Cerebellar cortex (tissue), 1 donor: Measurements from ENCODE around the gene C2CD2.

Source experiments
- DNase-seq: peaks from one replicate; pipeline ENCODE4 v3.0.0-alpha.2; 2015; ENCODE audit warnings: low spot score

Gene C2CD2

GRCh38 chr21:41867313-41867712, 86.5 kb downstream of the C2CD2 start:
- DNase-seq = no peak

DNA sequence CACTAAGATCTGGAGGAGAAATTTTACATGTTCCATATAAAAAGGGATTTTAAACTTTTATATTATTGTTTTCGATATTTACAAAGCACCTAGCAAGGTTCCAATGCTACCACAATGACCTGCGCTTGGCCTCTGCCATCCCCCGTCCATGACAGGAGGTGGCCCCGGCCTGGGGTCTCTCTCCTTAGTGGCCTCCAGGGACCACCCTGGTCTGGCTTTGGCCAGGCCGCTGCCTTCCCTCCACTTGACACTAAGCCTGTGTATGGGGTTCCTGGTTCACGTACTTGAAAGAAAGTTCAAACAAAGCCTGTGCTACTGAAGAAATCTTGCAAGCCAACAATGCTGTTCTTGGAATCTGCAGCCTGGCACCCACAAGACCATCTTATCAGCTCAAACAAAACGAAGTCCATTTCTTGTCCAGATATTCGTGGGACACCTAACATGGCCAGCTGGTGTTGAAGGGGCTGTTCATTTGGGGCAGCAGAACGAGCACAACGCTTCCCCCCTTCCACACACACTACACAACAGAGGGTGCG, 87.5 kb downstream of the C2CD2 start:
- DNase-seq = no peak

DNA sequence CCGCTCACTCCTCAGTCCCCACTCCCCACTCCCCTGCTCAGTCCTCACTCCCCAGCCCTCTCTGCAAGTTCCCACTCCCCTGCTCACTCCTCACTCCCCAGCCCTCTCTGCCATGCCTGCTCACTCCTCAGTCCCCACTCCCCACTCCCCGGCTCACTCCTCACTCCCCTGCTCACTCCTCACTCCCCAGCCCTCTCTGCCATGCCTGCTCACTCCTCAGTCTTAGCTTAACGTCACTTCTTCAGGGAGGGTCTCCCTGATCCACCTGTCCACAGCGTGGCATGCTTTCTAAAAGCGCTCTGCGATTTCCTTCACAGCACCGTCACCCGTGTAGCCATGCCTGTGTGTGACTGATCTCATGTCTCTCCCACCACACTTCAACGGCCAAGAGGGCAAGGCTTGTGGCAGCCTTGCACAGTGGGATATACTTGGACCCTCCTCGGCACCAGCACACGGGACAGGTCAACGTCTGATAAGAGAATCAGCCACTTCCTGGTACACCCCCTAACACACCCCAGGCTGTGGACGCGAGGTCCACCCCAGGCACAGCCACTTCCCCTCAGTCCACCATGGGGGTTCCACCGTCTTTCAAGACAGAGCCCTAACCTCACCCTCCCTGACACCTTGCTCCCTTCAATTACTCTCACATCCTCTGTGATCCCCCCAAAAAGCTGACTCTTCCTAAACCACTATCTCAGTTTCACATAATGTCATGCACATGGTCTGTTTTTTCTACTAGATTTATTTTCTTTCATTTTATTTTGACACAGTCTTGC, 88.6 kb downstream of the C2CD2 start:
- no peak for DNase-seq

GRCh38 chr21:41864311-41865001, 89.4 kb downstream of the C2CD2 start:
- no peak for DNase-seq

- DNase-seq = no peak
These were observed 90.4 kb downstream of the C2CD2 start for GRCh38 chr21:41863439-41863740.

- DNase-seq = no peak
These were observed 91.8 kb downstream of the C2CD2 start for GRCh38 chr21:41861987-41862386.

GRCh38 chr21:41861255-41861654, 92.6 kb downstream of the C2CD2 start:
- no peak for DNase-seq

DNA sequence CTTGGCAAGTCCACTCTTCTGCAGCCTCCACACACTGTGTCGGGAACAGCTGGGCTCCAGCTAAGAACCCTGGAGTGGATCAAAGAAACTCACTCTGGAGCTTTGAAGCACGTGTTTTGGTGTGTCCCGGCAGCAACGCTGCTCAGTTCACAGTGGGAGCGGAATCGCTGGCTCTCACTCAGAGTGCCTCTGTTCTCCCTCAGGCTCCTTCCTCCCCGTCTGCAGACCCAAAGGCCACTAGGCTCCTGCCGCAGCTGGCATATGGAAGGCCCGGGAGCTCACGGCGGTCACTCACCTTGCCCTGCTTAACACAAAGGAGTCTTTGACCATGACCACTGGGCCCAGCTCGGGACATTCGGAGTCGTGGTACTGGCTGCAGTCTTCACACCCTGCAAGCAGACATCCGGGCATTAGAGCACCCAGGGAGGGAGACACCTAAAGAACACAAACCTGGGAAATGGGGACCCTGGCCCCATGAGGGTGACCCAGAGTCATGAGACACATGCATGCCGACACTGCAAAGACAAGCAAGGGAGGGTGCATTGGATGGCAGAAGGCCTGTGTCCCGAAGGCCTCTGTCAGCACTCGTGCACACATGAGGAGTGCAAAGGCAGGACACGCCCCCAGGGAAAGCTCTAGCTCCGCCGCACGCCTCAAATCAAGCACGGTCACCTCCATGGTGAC, 94.4 kb downstream of the C2CD2 start:
- no peak for DNase-seq

GRCh38 chr21:41858466-41859296, 95.1 kb downstream of the C2CD2 start:
- no peak for DNase-seq

DNA sequence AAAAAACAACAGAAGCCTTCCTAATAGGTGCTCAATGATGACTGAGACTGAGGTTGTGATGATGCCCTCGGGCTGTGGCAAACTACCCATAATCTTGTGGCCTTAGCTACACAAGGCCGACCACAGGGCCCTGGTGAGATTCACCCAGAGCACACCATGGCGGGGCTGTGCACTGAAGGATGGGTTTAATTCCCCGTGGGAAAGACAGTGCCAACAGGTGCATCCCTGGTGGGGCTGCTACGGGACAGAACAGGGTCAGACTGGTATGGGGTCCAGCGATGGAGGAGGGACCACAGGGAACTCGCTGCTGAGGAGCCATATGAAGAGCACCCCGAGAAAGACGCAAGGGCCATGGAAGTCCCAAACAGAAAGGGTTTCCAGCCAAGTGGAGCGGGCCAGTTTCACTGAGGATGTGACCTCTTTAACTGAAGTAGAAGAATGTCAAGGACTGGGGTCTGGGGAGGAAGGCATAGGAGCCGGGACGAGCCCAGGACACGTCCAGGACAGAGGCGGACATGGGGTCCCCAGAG, 96.0 kb downstream of the C2CD2 start:
- DNase-seq = no peak

DNA sequence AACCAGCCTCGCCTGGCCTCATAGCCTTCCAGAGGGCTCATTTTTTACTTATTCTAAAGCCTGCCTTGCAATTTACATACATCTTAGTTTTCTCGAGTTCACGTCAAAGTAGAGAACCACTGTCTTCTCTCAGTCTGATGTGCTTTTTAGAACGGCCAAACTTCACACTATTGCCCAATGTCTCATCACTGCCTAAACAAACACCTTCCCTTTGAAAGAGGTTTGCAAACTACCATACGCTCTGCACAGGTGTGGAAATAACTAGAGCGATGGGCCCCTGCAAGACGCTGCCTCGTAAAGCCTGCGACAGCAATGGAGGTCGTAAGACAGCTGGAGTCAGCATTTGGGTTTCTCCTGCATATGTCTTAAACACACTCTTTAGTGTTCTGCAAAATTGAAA, 97.2 kb downstream of the C2CD2 start:
- no peak for DNase-seq

DNA sequence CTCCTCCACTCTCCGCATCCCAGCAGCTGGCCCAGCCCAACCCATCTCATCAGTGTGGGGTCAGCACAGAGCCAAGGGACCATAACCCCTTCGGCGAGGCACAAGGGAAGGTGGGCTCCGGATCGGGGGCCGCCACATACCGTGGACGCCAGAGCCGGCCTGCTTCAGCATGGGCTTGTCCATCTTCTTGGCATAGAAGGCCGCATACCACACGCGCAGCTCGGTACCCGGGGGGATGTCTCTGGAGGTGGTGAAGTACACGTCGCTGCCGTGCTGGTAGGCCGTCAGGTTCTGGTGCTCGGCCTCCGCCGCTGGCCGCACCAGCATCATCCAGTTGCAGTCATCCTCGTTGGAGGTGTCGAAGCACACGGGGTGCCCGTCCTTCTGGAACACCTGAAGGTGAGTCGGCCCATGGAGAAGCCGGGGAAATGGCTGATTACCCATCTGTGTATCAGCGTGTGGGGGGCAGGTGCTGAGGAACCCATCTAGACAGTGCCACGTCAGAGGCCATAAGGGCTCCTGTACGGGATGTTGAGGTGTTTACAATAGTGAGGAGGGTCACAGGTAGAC, 99.3 kb downstream of the C2CD2 start:
- DNase-seq = no peak

GRCh38 chr21:41852929-41853320, 100.9 kb downstream of the C2CD2 start:
- DNase-seq = no peak

DNA sequence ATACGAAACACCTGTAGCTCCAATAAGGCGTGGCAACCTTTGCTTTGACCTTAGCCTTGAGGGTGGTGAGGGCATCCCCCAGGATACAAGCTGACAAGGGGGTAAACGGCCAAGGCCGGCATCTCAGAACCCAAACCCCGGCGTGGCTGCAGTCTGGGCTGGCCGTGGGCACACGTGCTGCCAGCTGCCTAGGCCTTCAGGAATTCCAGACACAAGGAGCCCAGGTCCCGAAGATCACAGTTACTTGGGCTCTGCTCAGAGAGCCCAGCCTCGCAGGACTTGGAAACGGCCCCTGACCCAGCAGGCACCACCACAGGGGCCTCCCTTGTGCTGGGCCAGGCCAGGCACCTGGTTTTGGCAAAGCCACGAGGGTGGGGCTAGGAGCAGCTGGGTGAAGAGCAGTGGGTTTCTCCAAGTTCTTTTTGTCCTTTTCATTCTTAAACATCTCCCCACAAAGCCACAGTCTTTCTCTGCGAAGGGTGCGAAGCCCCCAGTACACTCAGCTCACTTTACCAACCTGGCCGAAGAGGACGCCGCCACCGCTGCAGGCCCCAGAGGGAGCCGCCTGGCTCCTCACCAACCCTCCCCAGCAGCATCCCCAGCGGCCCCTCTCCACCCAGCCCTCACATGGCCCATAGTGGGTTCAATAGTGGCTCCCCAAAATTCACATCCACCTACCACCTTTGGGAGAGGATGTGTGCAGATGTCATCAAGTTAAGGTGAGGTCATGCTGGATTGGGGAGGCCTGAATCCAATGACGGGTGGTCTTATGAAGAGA, 101.5 kb downstream of the C2CD2 start:
- no peak for DNase-seq

DNA sequence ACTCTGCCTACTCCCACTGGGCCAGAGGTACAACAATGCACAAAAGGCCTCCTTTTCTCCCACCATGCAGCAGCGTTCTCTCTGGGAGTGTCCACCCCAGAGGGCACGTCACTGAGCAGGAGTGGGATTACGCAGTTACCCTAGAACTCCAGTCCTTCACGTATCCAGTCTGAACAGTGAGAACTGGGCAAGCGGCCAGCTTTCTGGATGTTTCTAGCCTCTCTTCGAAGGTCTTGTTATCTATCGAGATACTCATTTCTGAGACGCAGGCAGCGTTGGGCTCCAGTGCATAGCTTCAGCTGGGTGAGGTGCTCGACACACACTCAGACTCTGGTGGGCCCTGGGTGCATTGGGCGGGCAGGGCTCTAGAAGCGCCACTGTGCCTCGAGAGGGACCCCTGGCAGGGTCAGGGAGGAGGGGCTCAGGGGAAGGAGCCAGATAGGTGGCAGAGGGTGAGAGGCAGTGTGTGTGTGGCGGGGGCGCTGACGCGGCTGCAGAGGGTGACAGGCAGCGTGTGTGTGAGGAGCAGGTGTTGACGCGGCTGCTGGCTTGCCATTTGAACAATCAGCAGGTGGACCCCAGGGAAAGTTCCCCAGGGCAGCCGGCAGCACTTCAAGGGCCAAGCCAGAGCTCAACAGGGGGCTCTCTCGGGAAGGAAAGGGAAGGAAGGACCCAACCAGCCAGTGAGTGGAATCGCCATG, 102.6 kb downstream of the C2CD2 start:
- DNase-seq = no peak

DNA sequence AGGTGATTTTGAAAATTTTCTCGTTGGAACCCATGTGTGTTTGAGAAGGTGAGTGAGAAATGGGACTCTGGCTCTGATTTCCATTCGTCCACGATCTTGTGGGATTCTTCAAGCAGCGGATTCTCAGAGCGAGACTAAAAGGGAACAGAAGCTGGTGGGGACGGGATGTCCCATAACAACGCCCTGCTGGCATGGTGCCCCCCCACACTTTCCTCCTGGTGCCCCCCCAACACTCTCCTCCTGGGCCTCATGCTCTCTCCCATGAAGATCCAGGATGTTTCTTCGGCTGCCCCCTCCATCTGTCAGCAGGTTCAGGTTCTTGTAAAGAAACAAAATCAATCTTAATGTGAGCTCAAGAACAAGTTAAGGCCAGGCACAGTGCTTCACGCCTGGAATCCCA, 103.7 kb downstream of the C2CD2 start:
- DNase-seq = no peak

GRCh38 chr21:41848958-41849580, 104.7 kb downstream of the C2CD2 start:
- no peak for DNase-seq

GRCh38 chr21:41848533-41848932, 105.3 kb downstream of the C2CD2 start:
- DNase-seq = no peak

DNA sequence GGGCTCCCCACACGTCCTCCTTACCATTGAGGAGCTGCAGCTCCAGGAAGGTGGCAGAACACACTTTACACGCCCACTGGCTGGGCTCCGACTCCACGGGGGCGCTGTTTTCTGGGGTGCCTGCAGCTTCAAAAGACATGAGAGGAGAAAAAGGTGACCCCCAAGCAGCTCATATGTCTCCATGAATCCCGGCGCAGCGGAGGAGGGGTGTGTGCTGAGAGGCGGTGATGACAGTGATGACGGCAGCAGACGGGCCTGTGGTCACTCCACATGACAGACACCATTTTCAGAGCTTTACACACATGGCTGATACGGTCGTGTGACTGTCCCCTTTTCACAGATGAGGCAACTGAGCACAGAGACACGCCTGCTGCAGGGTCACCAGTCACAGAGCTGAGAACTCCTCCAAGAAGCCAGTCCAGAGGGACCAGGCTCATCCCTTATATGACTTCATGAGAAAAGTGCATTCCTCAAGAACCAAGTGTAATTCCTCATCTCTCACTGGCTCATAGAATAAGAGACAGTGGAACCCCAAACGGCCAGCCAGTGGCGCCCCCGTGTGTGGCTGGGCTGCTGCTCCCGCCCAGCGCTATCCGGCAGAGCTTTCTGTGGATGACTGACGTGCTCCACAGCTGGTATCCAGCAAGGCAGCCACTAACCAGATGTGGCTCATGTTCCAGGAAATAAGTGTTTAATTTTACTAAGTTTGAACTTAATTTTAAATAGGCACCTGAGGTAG, 106.6 kb downstream of the C2CD2 start:
- peak; percentile 17 for DNase-seq
